HG03457 (cell line): ENCODE results near the gene ATXN3L.

Source experiments
- ATAC-seq: cut with Tn5 transposase; IDR thresholded peaks from one replicate; pipeline ENCODE4 v1.9.1; 2021; ENCODE audit warnings: moderate number of reproducible peaks; ENCODE audit not compliant: unreplicated experiment

The ATXN3L gene

DNA sequence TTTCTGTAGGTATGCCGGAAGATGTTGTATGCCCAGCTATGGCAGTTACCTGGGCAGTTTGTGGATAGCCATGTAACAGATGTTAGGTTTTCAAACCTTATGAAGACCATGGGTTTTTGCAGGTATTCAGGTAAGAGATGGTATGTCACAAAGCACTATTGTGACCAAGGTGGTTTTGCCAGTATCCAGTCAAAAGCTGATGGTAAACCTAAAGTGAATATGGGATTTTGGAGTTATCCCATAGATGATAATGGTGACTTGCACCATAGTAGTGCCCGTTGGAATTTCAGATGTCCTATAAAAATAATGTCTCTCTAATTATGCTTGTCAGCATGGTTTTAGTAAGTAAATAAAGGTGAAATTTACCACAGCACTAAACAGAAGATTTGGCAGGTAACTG, at the start of gene ATXN3L:
Gene ATXN3L (minus strand): TSS at position 101 of the 400 bp plus-strand sequence. CDS start 119 bp downstream, outside the sequence.
- no peak for ATAC-seq

DNA sequence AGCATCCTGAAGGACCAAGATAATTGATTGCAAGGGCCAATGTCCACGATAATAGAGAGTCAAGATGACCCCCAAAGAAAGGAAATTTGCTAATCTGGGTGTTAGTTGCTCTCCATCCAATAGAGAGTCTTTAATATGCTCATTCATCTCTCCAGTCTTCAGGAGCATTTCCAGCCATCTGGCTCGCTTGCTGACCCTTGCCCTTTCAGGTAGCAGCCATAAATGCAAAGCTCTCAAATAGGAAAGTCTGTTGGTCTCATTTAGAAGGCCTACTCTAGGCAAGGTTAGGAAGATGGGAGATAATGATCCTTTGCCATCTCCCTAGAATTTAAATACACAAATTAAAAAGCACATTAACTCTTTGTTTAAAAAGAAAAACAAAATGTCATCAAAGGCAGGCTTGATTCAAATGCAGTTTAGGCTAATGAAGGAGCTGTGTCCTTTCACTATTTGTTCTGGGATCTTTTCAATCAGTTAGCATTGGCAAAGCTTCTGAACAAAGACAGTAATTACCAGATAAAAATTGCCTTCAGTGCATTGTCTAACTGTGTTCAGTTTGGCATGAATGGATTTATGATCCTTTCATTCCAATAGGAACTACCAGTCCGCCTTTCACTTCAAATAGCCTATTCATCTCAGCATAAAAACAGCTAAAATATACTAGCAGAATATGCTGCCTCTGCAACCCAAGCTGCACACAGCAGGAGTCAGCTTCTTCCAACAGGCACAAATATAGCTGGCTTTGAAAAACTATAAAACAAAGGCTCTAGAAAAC, 49.6 kb upstream of the ATXN3L start:
- ATAC-seq: no peak

DNA sequence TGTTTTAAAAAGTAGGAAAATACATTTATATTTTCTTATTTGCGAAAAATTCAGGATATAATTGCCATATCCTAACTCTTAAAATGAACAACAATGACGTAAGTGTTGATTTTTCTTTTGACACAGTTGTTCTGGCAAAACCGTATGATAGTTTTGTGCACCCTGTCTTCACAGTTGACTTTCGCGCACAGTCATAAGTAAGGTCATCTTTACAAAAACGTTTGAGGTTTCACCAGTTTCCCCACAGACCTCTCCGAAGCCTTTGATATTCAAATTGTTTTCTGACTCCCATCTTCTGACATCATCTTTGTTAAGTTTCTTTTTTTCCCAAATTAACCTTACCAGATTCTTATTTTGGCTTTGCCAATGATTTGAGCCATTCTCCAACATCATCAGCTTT, 48.1 kb upstream of the ATXN3L start:
- no peak for ATAC-seq

DNA sequence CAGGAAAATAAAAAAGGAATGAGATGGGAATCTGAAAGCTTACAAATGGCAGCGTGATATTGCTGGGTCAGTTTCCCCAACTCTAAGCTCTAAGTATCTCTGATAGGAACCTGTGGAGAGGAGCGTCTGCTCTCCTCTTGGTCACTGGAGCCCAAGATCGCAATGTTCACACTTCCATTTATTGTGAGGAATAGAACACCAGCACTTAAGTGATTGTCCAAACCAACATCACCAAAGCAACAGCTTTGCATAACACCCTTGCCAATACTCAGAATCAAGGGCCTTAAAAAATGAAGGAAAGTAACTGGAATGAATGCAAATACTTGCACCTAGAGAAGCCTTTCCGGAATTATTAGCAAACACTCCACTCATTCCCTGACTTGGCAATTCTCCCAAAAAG, 46.8 kb upstream of the ATXN3L start:
- ATAC-seq: no peak

DNA sequence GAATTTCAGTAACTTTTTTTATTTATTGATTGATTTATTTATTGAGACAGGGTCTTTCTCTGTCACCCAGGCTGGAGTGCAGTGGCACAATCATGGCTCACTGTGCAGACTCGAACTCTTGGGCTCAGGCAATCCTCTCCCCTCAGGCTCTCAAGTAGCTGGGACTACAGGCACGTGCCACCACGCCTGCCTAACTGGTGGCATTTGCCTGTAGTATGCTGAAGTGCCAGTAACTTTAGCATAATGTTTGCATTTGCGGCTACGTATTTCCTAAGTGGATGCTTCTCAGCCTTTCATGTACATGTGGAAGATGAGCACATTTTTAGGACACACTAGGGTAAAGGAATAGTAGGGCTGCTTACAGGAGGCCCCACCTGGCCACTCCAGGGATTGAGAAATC, 45.3 kb upstream of the ATXN3L start:
- no peak for ATAC-seq

DNA sequence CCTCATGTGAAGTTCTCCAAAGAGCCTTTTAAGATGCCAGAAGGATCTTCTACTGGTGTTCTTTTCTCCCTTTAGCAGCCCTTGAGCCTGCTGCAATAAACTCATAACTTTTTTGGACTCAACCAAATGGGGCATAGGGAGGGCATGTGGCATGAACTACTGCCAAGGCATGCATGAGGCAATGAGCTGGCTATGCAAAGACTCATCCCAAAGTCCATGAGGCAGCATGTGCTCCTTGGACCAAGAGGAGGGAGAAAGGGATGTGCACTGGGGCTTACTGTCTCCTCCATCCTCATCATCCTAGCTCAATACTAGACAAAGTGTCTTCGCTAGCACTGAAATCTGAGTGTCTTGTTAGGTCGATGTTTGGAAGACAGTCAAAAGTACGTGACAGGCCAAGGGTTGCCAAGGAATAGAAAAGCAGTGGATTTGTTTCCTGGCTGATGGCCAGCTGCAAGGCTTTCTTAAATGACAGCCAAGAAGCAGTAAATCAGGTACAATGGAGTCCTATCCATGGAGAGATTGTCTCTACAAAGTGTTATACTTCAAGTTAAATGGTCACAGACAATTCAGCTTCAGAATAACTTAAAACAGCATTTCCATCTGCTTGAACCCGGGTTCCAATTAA, 44.5 kb upstream of the ATXN3L start:
- ATAC-seq: no peak

DNA sequence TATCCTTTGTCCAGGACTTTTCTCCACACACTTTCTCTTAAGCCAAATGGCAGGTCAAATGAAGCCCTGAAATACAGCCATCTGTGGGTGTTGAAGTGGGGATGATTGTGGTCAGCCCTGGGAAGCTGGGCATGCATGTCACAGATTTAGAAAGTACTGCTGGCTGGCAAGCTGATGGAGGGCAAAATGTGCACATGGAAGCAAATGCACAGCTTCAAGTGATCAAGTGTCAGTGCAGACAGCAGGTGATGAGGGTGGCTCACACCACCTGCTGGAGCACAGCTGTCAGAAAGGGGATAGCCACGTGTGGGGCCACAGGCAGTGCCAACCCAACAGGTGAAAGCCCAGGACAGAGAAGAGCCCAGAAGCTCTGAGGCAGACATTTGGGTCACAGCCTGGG, 40.3 kb upstream of the ATXN3L start:
- ATAC-seq: no peak

DNA sequence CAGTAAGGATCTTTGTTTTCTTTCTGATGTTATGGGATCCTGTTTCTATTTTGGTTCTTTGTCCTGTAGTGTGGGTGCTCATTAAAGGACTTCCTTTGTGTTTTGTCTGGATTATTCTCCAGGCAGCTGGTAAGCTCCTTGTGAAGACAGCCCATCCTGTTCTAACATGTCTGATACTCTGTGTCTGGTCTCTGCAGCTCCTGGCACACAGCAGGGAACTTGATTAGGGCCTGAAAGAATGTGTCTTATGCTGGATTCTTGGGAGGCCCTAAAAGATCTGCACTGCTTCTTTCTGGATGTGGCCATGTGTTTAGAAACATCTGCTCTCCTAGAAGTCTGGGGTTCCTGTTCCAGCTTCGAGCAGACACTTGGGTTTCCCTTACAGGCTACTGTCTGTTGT, 38.1 kb upstream of the ATXN3L start:
- ATAC-seq: no peak

DNA sequence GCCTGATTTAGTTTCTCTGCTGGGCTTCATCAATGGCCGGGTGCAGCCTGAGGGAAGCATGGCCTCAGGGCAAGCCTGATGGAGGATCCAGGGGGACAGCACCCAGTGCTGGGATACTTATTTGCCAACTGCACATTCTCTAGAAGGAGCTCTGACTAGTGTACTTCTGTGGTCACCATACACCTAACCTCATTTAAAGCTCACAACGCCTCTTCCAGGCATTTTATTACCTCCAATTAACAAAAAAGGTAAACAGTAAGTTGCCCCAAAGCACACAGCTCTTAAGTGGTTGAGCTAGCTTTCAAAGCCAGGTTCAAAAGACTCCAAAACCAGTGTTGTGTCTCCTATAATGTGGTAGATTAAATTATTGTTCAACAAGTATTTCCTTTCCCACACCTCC, 26.8 kb upstream of the ATXN3L start:
- no peak for ATAC-seq

DNA sequence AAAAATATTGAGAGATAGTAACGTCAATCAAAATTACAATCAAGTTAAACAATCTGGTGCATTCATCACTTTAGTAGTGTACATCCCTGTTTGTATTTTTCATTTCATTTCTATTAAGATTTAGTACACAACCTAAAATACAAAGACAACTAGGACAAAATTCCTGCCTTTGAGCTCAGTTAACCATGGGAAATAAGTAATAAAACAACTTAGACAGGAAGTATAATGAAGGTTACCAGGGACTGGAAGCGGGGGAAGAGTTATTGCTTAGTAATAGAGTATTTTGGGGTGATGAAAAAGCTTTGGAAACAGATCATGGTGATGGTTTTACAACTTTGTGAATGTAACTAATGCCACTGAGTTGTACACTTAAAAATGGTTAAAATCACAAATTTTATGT, 25.6 kb upstream of the ATXN3L start:
- no peak for ATAC-seq

DNA sequence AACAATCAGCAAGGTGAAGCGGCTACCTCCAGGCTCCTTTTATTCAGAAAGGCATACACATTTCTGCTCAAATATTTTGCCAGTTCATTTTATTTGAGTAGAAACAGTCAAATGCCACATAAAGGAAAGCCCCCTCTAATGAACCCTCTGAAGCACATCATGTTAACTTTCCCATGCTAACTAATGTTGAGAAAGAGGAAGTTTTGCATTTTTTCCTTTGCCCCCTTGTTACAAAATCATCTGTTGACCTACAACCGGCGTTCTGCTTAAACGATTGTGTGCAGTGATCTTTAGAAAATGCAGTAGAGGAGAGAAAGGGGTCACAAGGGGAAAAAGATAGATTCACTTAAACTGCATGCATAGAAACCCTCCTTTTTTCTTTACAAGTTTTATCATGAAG, 25.2 kb upstream of the ATXN3L start:
- ATAC-seq: no peak

DNA sequence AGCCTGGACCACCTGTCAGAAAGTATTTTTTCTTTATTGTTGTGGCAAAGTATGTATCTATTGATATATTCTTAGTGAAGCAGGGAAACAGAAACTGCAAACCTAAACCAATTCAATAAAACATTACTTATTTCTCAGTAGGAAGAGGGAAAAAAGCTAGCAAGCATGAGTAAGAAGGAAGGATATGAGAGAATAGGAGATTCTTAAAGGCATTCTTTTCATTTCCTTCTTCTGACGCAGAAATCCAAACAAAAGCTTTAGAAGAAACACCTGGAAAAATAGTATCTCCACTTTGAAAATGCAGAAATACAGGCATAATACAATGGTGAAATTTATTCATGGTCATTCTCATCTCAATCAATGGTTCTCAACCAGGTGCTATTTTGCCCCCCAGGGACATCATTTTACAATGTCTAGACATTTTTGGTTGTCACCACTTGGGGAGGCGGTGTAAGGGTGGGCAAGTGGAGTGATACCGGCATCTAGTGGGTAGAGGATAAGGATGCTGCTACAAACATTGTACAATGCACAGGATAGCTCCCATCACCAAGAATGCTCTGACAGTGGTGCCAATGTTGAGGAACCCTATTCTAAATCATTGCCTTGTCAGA, 21.7 kb upstream of the ATXN3L start:
- no peak for ATAC-seq

DNA sequence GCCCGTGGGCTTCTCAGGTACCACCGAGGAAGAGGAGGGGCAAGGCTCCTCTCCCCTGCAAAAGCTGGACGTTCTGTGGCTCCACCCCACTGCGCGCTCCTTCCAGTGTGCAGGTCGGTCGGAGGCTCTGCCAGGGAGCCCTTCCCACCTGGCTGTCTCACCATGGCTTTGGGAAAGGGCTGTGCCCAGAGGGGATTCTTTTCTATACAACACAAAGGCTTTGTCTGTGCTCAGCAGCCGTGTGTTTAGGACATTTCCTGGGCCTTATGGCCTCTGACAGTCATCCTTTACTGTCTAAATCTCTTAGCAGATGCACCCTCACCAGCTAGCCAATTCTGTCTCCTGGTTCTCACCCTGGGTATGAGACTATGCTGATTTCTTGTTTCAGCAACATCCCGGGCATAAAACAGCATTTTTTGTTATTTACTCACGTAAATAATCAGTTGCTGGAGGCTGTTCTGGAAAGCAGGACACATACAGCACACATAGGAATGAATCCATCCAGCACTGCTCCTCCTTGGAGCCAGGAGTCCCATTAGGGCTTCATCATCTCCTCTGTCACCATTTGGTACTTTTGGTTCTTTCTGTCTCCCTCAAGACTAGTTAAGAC, 20.4 kb upstream of the ATXN3L start:
- no peak for ATAC-seq

DNA sequence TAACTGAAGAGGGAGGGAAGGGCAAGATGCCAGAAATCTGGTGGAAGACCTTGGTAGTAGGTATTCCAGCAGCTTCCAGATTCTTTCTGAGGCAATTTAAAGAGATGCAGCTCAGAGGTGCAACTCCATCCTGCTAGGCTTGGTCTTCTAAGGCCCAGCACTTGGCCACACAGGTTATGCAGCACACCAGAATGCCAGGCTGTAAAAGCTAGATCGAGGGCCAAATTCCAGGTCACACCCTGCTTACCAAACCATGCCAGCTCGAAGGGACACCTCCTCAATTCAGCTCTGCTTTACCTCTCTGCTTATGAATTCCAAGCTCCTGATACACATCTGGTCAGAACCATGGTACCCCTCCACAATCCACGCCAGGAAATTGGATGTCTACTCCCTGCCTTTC, 19.8 kb upstream of the ATXN3L start:
- no peak for ATAC-seq

DNA sequence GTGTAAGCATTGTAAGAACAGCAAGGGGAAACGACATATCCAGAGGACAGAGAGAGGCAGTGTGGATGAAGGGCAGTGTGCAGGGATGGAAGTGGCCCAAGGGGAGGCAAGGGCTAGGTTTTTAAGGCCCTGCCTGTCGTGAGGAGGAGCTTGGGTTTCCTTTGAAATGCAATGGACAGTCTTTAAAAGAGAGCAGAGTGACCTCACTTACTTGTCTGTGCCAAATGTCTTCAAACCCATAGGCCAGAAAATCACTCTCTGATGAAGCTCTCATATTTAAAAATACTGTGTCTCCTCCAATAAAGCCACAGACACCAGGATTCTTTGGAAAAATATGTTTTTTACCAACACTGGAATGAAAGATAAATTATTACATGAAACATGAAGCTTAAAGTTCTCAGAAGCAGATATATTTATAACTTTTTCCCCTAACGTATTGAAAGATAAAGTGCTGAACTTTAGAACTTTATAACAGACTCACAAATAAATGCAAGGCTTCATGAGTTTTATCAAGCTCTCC, 19.2 kb upstream of the ATXN3L start:
- no peak for ATAC-seq

DNA sequence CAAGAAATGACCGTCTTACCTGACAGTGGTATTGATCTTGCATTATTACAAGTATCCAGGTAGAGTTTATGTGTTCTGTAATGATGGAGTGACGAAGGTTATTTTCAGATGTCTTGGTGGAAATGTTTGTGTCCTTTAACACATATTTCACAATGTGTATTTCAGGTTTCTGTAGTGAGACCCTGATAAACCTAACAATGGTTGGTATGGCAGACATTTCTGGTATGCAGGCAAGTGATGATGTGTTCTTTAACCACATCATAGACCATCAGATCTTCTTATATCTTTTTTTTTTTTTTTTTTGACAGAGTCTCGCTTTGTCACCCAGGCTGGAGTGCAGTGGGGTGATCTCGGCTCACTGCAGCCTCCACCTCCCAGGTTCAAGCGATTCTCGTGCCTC, 14.6 kb upstream of the ATXN3L start:
- ATAC-seq: no peak

DNA sequence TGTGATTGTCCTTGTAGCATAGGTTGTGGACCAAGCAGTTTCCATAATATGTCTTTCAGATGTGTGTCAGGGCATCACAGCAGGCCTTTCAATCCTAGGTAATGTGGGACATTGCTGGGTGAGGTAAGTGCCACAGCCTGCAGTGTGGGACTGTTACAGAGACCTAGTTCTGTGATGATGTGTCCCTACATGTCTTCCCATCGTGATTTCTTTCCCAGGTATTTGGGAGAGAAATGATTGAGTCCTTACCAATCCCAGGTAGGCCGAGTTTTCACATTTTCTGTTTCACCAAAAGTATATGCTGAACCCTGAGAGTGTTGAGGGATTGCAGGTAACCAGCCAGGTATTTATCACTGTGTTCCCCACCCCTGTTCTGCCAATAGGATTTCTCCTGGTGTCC, 10.6 kb upstream of the ATXN3L start:
- no peak for ATAC-seq

DNA sequence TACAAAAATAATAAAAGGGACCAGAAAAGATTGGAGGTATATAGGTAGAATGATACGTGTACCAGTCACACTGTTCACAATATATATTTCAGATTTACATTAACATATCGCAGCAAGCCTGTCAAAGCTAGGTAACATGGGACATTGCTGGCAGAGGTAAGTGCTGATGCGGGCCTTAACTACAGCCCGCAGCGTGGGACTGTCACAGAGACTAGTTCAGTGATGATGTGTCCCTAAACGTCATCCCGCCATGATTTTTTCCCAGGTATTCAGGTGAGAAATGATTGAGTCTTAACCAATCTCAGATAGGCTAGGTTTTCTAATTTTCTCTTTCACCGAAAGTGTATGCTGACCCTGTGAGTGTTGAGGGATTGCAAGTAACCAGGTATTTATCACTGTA, 7.8 kb upstream of the ATXN3L start:
- ATAC-seq: no peak

DNA sequence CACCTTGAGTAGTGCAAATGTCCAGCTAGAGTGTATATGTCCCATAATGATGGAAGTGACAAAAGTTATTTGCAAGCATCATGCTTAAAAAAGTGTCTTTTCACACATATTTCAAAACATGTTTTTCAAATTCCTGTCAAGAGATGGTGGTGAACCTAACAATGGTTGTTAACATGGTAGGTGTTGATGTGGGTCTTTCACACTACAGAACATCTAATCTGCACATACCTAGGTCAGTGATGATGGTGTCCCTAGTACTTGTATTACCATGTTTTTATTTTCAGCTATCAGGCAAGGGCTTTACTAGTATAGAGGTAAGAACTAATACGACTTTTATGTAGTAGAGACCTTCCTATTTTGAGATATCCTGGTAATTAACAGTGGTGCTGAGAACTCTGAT, 3.4 kb upstream of the ATXN3L start:
- no peak for ATAC-seq

DNA sequence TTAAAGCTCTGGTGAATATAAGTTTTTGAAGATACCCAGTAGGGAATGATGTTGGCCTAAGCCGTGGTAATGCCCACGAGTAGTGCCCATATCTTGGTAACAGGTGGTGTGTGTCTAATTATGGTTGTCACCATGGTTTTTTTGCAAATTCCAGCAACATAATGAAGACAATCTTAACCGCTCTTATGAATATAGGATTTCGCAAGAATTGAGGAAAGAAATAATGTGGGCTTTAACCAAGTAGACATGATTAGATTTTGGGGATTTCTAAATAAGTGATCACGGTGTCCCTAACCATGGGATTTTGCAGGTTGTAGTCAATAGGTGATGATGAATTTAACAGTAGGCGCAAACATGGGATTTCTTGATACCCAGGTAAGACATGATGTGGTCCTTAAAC, 2.5 kb downstream of the ATXN3L start:
- ATAC-seq: no peak

DNA sequence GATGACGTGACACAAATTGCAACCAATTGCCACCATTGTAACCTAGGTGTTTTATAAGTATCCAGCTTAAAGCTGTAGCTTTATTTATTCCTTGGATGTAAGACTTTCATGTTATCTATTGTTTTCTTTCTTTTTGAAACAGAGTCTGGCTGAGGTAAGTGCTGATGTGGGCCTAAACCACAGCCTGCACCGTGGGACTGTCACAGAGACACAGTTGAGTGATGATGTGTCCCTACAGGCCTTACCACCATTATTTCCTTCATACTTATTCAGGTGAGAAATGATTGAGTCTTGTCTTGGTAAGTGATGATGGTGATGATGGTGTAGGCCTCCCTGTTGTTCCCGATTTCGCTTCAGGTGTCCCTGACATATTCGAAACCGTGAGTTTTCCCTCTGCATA, 8.3 kb downstream of the ATXN3L start:
- ATAC-seq: no peak

DNA sequence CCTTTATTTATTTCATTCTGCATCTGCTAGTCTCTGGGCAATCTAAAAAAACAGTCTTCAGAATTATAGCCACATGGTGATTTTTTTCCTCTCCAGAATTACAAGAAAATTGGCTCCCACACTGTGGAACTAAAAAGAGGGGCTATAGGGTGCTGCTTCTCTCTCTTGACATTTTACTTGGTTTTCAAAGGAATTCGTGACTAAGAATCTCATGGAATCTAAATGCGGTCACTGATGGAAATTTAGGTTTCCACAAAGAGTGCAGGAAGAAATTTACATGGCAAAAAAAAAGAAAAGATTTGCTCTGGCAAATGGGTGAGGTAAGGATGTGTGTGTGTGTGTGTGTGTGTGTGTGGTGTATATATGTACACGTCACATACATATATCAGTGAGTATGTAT, 10.2 kb downstream of the ATXN3L start:
- no peak for ATAC-seq
